PC-3 (cell line): Measurements from ENCODE around the gene SNX15.

Source experiments
- CTCF ChIP-seq: fragments of 300-600 bp; sonication (generic); conservative IDR thresholded peaks from 2 replicates; pipeline ENCODE4 v1.5.1; 2017; ENCODE audit warnings: antibody characterized with exemption, low read depth, mild to moderate bottlenecking, low read length
- EZH2 ChIP-seq: fragments of 300-600 bp; sonication (generic); IDR thresholded peaks from one replicate; pipeline ENCODE4 v1.6.1; 2017; ENCODE audit warnings: antibody characterized with exemption, mild to moderate bottlenecking, low read length; ENCODE audit not compliant: unreplicated experiment
- EZH2phosphoT487 ChIP-seq: fragments of 300-600 bp; sonication (generic); IDR thresholded peaks from 2 replicates; pipeline ENCODE4 v1.6.1; 2018; ENCODE audit warnings: mild to moderate bottlenecking, antibody characterized with exemption, low read length, borderline replicate concordance

DNA sequence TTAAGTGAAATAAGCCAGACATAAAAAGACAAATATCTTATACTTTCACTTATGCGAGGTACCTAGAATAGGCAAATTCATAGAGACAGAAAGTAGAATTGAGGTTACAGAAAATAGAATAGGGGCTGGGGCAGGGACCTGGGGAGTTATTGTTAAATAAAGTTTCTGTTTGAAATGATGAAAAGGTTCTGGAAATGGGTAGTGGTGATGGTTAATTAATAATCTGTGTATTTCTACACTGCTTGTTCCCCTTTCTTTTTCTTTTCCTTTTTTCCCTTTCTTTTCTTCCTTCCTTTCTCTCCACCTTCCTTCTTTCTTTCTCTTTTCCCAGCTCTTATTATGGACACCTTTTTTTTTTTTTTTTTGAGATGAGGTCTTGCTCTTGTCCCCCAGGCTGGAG, 28.3 kb downstream of the SNX15 start:
- TF ChIP-seq CTCF (no peak), EZH2 (no peak), EZH2phosphoT487 (no peak)
